HG03442 (cell line): ENCODE results near the gene DBH.

Source experiments
- ATAC-seq: cut with Tn5 transposase; IDR thresholded peaks from one replicate; pipeline ENCODE4 v1.9.1; 2021; ENCODE audit warnings: mild to moderate bottlenecking, moderate library complexity; ENCODE audit not compliant: unreplicated experiment

Gene DBH

GRCh38 chr9:133635533-133636531 lies at the start of gene DBH:
DBH (plus strand) TSS chr9:133636363; CDS start chr9:133636372, 9 bp downstream.
- no peak for ATAC-seq

- no peak for ATAC-seq
These were observed 49.1 kb upstream of the DBH start for GRCh38 chr9:133587051-133587450.

GRCh38 chr9:133587466-133587865 lies 48.7 kb upstream of the DBH start:
- ATAC-seq: no peak

GRCh38 chr9:133589454-133590227 lies 46.5 kb upstream of the DBH start:
- no peak for ATAC-seq

GRCh38 chr9:133590231-133590855 lies 45.8 kb upstream of the DBH start:
- ATAC-seq: no peak

GRCh38 chr9:133591116-133591910 lies 44.9 kb upstream of the DBH start:
- ATAC-seq: no peak

GRCh38 chr9:133591985-133592384 lies 44.2 kb upstream of the DBH start:
- ATAC-seq: no peak

- no peak for ATAC-seq
These were observed 43.3 kb upstream of the DBH start for GRCh38 chr9:133592731-133593409.

GRCh38 chr9:133593587-133594253 lies 42.4 kb upstream of the DBH start:
- ATAC-seq: no peak

- ATAC-seq: no peak
These were observed 41.9 kb upstream of the DBH start for GRCh38 chr9:133594310-133594709.

- no peak for ATAC-seq
These were observed 40.3 kb upstream of the DBH start for GRCh38 chr9:133595910-133596309.

GRCh38 chr9:133597316-133597957 lies 38.7 kb upstream of the DBH start:
- no peak for ATAC-seq

- ATAC-seq: no peak
These were observed 37.2 kb upstream of the DBH start for GRCh38 chr9:133598978-133599377.

- no peak for ATAC-seq
These were observed 36.5 kb upstream of the DBH start for GRCh38 chr9:133599470-133600173.

GRCh38 chr9:133600739-133601138 lies 35.4 kb upstream of the DBH start:
- ATAC-seq: no peak

- ATAC-seq: no peak
These were observed 34.4 kb upstream of the DBH start for GRCh38 chr9:133601746-133602145.

GRCh38 chr9:133602277-133602676 lies 33.9 kb upstream of the DBH start:
- ATAC-seq: no peak
